K562 (cell line): ENCODE results near the gene SLAMF9. TPM values are rescaled to one million over a fixed set of nuclear protein-coding genes. Genes with fewer than 3 reads are reported as not detected.

ENCODE experiments used
- ARID4B ChIP-seq: sonication (generic); formaldehyde crosslinking; IDR thresholded peaks from 2 replicates; pipeline ENCODE4 v1.8.0; 2022; ENCODE audit warnings: mild to moderate bottlenecking, missing genetic modification reagents
- ATF1 ChIP-seq, 2 experiments: fragments of 450-650 bp in 1 of 2; IDR thresholded peaks; 2 replicates each; pipeline ENCODE4 v1.6.1; 2016; ENCODE audit warnings: missing compliant biosample characterization in 1 of 2, missing genetic modification characterization in 1 of 2
- CXXC5 ChIP-seq: fragments of 250-450 bp; sonication (Bioruptor Pico); IDR thresholded peaks from 2 replicates; pipeline ENCODE4 v1.8.0; 2022; ENCODE audit warnings: inconsistent platforms, mild to moderate bottlenecking, moderate library complexity
- EGR1 ChIP-seq: fragments of 450-650 bp; conservative IDR thresholded peaks from 2 replicates; pipeline ENCODE4 v1.6.1; 2017; ENCODE audit warnings: mild to moderate bottlenecking
- ELK1 ChIP-seq: sonication (generic); formaldehyde crosslinking; IDR thresholded peaks from 2 replicates; pipeline ENCODE4 v1.8.1; 2022; ENCODE audit warnings: missing genetic modification reagents
- HMGN3 ChIP-seq: IDR thresholded peaks from 2 replicates; pipeline ENCODE4 v1.6.1; 2011; ENCODE audit warnings: borderline replicate concordance, low read depth, mild to moderate bottlenecking, mixed read lengths, low read length; ENCODE audit not compliant: insufficient read length; ENCODE audit errors: extremely low read depth
- NRF1 ChIP-seq, 2 experiments: fragments of 450-650 bp; IDR thresholded peaks in 1 of 2; conservative IDR thresholded peaks in 1 of 2; 2 replicates each; pipeline ENCODE4 v1.6.1; 2014; ENCODE audit warnings: mild to moderate bottlenecking in 2 of 2
- REST ChIP-seq, 2 experiments: fragments of 450-650 bp; formaldehyde crosslinking in 1 of 2; IDR thresholded peaks; 2 replicates each; pipeline versions ENCODE4 v1.4.0 to v1.6.1; 2014 to 2020; ENCODE audit warnings: mild to moderate bottlenecking in 2 of 2, borderline replicate concordance in 1 of 2, low read depth in 1 of 2
- ZNF76 ChIP-seq: fragments of 250-450 bp; sonication (Bioruptor Pico); IDR thresholded peaks from 2 replicates; pipeline ENCODE4 v1.4.0; 2020; ENCODE audit warnings: mild to moderate bottlenecking, moderate library complexity, borderline replicate concordance
- polyA plus RNA-seq, 8 experiments: library from polyadenylated mRNA; depleted of rRNA in 4 of 8; stranded (reverse) in 5 of 8; unstranded in 3 of 8; fragments of >200 nt; fragmentation: Nextera tagmentation in 2 of 8; fragmentation: Illumina TruSeq in 1 of 8; extraction: Ambion mirVana in 2 of 8; extraction: Trizol in 1 of 8; gene quantifications; 2 replicates each; pipeline versions ENCODE4 v1.2.1 to v1.2.3, GENCODE V29; 2011 to 2014; ENCODE audit warnings: inconsistent platforms in 1 of 8, missing spikeins in 1 of 8
- total RNA-seq, 7 experiments: library from RNA; depleted of rRNA in 6 of 7; stranded (reverse); fragments of >200 nt in 6 of 7; fragmentation: Illumina TruSeq in 2 of 7; extraction: Trizol in 2 of 7; gene quantifications; 2 replicates each; pipeline versions ENCODE4 v1.2.1 to v1.2.3, GENCODE V29; 2011 to 2021; ENCODE audit warnings: low replicate concordance in 1 of 7

SLAMF9 gene
- total and polyA plus RNA-seq, 9 of the 15 experiments (the other 6 are each of a cell fraction or from before 2014, with no cell fraction given): 0.13 to 0.21 TPM; not detected in 7

- TF ChIP-seq REST (IDR thresholded peaks at IDR 0.05; ENCODE audit: borderline replicate concordance): peak; percentile 63
- TF ChIP-seq REST (CRISPR knock-in tag; IDR thresholded peaks at IDR 0.05; ENCODE audit: low read depth): no peak
- TF ChIP-seq ELK1 (CRISPR knock-in tag): no peak
- TF ChIP-seq EGR1: 0 out of 2 replicates have a peak, but pooled peaks have one; percentile 13
- TF ChIP-seq ARID4B (CRISPR knock-in tag): no peak
- TF ChIP-seq ZNF76 (CRISPR knock-in tag): 0 out of 2 replicates have a peak, but pooled peaks have one; percentile 7
- TF ChIP-seq ATF1 (CRISPR knock-in tag; IDR thresholded peaks at IDR 0.05): no peak
- TF ChIP-seq ATF1 (tag; IDR thresholded peaks at IDR 0.05): 0 out of 2 replicates have a peak, but pooled peaks have one; percentile 25
- peak; percentile 45 for TF ChIP-seq HMGN3
- TF ChIP-seq CXXC5 (CRISPR knock-in tag): peak; percentile 65
- TF ChIP-seq NRF1 (conservative IDR thresholded peaks at IDR 0.05 in 1 of 2, IDR thresholded peaks at IDR 0.05 in 1 of 2): peak; percentile 85 to 87
Observed at GRCh38 chr1:159929155-159930051, 24.6 kb downstream of the SLAMF9 start (continued).
